GM18517 (cell line): Measurements from ENCODE around the gene DGKB.

ENCODE experiments used
- ATAC-seq: cut with Tn5 transposase; IDR thresholded peaks from one replicate; pipeline ENCODE4 v1.9.1; 2021; ENCODE audit warnings: mild to moderate bottlenecking, moderate library complexity; ENCODE audit not compliant: unreplicated experiment

DGKB gene

DNA sequence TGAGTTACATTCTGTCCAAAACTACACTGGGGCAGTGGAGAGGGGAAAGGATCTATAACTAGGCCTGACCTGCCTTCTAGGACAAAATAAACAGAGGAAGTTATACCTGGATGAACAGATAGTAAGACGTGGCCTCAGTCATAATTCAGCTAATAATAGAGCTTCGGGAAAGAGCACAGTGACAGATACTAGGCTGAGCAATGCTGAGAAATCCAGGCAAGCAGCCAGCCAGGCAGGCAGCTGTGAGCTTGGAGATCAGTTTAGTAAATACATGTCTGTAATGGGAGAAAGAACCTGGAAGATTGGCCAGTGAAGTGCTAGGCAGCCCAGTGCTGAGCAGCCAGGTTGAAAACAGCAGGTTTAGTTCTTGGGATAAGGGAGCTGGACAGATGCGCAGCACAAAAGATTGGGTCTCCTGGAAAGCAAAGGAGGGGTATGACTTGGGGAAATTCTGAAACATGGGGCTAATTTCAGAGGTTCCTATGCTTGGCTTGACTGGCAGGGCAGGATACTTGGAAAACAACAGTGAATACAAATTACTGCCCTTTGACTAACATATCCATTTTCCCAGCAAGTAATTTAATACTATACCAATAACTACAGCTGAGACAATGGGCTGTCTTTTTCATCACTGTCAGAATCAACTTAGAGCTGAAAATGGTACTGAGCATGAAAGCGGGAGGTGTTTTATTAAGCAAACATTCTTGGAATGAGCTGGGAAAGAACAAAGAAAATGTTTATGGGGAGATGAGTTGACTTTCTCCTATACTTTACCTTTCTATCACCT, 140.8 kb downstream of the DGKB start:
- ATAC-seq: no peak

DNA sequence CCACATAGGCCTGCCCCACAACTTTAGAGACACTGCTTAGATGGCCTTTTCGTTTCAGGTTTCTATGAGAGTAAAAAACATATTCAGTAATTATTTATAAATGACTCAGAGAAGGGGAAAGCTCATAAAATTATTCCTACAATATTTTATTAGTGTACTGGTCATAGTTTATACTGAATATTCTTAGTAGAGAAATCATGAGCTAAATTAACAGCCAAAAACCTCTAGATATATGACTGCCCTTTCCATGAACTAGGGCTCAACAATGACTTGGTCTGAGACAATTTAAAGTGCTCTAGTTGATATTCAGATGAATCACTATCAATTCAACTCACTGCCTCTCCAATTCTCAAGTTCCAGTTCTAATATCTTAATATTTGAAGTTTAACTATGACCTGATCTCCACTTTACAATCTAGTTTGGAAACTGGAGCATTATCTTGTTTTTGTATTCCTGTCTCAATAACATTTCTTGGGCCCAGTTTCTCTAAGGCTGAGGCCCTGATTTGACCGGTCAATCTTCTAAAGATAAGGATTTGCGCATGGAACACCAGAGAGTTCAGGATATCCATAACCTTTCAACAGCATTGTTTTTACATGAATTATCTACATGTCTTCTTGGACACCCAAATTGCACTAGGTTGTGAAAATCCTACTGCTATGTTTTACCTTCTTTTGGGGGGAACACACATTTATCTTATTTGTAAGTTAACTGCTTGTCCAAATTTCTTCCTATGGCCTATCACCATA, 141.6 kb downstream of the DGKB start:
- no peak for ATAC-seq

DNA sequence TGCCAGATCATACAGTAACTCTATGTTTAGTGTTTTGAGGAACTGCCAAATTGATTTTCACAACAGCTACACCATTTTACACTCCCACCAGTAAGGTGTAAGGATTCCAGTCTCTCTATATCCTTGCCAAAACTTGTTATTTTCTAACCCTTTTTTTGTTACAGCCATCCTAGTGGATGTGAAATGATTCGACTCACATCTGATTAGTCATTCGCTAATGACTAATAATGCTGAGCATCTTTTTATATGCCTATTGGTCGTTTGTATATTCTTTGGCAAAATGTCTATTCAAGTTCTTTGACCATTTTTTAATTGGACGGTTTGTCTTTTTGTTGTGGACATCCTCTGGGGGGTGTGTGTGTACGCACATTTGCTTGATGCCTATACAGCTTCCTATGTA, 142.8 kb downstream of the DGKB start:
- ATAC-seq: no peak

DNA sequence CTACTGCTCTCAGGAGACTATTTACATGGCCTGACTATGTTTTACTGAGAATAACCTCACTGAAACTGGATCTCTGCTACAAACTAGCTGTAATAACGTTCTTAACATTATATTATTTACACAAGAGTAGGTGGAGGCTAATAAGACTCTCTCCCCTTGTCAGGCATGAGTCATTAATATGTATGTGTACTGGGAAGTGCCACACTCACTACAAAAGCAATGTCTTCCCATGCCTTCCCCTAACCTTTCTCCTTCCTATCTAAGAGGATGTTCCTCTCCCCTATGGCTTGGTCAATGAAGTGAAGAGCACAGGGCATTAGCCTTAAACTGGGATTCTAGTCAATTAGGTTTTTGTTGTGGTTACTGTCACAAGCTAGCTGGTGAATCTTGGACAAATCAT, 147.9 kb downstream of the DGKB start:
- ATAC-seq: no peak

DNA sequence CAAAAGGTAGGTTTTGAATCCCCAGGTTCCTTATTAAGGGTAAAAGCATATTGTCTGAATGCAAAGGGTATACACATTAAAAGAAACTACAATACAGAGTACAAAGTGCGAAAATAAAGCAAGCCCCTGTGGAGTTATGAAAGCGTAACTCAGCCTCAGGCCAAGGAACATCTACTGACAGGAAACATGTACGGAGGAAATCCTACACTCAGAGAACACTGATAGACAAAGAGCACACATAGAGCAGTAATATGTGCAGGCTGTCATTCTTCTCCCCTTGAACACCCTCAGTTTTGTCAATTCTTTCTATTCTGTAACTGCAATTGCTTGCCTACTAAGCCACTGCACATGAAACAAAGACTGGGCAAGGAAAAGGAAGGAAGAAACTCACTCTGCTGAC, 150.2 kb downstream of the DGKB start:
- no peak for ATAC-seq

DNA sequence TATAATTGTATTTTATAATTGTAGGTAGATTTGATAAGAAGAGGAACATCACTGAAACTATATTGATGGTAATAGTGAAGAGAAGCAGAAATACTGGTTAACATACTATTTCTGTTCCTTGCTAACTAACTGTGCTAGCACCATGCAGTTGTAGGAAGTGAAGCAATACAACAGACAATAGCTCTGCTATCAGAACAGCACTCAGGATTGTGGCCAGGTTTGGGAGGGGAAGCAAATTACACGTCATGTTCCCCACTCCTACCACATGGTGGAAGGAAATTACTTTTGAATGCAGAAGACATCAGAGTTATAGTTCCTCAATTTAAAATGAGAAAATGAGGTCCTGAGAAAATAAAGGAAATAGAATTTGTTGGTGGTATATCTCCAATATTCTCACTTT, 151.1 kb downstream of the DGKB start:
- ATAC-seq: no peak

DNA sequence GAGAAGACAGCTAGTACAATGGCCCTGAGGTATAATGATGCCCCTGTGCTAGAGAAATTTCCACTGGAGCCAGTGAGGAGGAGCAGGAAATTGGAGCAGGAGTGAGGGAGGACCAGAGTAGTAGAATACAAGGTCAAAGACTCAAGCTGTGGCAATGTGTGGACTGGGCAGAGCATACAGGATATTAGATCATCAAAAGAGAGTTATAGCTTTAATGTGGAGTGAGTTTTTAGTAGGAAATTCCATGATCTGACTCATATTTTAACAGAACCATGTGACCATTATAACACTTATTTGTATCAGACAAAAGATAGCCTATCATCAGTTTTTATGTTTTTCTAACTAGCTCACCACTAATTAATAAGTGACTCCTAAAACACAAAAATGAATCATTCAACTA, 154.1 kb downstream of the DGKB start:
- no peak for ATAC-seq

DNA sequence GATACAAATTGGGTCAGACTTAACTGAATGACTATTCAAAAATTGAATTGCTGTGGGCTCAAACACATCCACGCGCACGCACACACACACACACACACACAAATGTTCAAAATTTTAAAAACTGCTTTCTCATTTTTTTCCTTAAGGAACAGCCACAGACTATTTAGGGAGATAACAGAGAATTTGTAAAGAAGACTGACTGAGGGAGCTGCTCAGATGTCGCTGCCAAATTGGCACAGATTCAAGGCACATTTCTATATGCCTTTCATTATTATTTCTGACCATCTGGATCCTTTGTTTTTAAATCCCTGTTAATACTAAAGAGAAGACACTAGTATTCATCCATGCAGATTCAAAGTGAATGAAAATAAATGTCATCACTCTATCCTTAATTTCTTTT, 154.8 kb downstream of the DGKB start:
- ATAC-seq: no peak

DNA sequence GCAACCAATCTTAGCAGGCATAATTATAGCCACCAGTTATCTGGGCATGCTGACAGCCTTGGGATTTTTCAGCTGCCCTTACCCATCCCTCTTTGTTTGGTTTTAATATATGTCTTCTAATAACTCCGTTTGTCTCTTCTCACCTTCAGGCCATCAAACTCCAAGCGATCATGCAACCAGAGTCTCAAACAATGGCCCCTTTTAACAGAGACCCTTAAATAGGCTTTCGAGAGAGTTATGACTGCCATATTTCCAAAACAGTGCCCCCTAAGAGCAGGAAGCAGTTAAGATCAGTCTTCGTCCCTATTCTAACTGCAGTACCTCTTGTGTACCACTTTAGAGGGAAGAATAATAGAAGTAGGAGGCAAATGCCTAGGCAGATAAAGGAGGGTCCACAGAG, 157.5 kb downstream of the DGKB start:
- ATAC-seq: no peak

DNA sequence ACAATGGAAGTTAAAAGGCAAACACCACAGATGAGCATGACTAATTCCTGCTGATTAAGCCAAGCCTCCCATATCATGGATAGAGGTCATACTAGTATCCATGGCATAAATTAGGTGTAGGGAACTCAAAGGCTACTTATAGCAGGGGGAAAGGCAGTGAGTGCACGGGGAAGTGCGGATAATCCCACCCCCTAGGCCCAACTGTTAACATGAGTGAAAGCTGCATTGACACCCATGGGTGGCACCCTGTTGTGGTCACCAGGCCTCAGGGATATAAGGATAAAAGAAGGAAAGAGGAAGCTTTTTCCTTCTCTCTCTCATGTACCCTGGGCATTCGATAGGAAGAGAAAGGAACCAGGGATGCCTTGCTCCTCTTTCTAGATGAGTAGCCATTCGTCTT, 161.9 kb downstream of the DGKB start:
- no peak for ATAC-seq

DNA sequence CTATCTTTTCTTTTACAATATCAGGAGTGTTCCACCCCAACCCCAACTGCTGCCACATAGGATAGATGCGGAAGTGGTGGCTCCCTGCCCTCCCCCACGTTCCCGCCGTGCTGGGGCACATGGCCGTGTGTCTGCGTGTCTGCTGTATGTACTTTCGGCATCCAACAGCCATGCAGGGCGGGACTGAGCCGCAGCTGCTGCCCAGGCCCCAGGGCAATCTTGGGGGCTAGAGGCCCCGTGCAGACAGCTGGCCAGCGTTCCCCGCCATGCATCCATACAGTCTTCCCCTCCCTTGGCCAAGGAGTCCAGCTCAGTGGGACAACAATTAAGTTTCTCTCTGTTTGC, 162.7 kb downstream of the DGKB start:
- ATAC-seq: no peak

DNA sequence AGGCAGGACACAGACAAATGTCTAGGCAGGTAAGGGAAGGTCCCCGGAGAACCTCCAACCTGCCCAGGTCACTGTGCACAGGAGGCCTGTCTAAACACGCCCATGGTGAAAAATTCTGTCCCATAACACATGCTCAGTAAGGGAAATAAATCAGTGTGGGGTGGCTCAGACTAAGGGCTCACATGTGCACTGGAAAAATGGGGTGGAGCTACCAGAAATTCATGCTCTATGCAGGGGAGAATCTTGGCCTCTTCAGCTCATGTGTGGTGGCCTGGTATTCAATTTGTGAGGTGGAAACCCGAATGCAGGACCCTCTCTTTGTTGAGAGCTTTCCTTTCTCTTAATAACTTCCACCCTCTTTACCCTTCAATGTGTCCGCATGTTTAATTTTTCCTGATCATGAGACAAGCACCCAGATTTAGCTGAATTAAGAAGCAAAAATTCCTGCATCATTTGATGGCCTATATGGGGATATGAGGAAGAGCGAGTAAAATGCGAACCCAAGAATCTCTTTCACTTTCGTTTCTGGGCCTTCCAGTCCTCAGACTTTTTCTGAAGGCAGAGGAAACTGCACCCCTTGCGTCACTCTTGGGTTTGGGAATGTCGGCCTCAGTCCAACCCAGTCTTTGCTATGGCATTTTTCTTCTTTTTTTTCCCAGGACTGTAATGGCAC, 163.2 kb downstream of the DGKB start:
- ATAC-seq: no peak

DNA sequence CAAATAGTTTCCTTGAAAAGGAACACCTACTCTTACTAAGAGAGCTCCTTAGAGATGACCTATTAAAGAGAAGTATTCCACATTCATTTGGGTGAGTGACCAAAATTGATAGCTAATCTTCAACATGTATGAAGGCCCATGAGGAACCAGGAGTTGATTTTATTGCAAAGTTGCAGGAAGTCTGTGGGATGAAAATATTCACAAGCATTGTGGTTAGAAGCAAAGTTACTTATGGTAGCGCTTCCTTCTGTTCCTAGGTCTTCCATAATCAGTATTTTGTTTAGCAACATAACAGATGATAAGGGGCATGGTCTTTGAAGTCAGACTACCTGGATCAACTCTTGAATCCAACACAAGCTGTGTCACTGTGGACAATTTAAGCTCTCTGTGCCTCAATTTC, 164.5 kb downstream of the DGKB start:
- ATAC-seq: no peak

DNA sequence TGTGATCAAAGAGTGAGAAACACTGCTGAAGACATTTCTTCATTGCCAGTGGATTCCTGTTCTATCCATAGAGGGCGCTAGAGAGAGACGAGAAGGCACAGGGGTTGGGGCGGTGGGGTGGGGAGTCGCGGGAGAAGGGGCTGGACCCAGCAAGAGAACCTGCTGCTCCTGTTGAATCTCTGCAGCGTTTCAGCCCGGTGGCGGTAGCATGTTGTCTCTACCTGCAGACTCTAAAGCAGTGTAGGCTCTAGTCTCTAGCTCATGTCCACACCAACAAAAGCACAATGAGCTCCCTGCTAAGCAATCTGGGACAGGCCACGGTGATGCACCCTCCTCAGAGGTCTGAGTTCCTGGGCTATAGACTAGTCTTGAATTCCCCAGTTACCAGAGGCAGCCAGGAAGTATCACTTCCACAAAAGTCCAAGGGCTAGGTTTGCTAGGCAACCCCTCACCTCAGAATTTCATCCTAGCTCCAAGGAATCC, 167.7 kb downstream of the DGKB start:
- ATAC-seq: no peak

DNA sequence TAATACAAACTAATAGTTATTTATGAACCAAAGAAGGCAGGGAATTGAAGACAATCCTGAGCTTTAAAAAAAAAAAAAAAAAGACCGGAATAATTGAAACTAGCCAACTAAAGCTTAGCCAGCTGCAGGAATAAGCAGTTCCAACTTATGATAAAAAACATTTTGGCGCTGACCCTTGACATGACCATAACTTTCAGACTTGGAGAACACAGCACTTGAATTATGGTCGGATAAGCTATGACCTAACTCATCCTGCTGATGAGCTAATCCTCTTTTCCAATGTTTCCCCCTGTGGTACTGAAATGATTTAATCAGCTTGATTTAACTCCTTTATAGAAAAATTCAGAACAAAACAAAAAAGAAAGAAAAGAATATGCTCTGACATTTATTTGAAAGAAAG, 181.8 kb downstream of the DGKB start:
- no peak for ATAC-seq

DNA sequence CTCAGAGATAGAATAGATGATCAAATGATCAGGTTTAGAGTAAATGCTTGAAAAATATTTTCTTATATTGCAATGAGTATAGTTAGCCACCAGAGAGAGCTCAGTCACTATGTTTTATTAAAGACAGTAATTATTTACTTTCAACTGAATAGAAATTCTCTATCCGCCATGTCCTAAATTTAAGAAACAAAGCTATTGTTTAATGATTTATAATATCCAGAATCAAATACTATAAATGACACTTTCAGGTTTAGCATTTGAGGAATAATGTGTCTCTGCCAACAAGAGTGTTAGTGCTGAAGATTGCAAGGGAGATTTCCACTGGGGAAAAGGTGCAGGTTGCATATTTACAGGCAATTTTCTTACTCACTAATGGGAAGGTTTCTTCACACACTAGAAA, 184.7 kb downstream of the DGKB start:
- no peak for ATAC-seq

DNA sequence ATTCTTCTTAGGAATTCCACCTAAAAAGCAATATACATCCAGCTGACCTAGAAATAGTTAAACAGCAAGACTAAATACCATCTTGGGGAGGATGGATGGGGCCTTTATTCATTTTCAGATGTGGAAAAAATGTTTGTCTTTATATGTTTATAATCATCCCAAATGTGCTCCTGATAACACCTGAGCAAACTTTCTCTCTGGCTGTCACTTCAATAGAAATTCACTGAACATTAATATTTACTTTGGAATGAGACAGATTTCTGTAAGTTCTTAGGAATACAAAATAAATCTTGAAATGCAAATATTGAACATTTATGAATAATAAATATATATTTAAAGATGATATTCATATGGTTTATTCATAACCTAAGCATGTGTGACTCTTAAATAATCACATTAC, 185.4 kb downstream of the DGKB start:
- no peak for ATAC-seq

DNA sequence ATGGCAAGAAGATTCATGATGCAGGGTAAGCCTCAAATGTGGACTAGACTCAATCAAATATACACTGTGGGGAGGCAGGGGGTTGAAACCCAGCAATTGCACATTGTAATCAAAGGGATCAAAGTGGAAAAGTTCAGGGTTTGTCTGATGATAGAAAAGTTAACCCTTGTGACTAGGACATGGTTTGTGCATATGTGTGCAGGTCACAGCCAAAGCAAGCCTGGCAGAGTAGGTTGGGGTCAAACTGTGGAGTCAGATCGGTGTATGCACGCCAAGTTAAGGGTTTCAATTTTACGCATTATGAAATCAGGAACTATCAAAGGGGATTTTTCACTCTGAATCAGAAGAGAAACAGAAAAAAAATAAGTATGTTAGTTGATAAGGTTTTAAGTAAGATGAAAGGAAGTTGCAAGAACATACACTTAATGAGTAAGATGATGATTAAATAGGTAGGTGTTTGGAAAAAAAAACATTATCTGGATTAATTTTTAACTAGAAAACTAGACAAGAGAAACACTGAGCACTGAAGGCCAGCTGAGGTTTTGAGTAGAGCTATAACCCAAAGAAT, 188.3 kb downstream of the DGKB start:
- peak; percentile 98 for ATAC-seq

DNA sequence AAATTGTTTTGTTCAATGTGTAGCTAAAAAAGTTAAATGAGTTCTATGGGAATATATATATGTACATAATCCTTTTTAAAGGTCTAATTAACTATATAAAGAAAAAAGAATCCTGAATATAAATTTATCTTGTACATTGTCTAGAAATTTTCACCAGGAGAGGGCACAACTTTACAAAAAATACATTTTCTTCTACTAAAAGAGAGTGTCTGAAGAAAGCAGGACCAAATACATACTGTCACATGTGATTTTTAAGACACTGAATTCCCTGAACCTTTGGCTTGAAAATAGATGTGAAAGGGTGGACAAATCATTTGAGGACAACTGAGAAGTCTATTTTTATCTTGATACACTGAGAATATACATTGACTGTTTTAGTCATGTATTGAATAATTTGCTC, 204.3 kb downstream of the DGKB start:
- ATAC-seq: peak; percentile 55

DNA sequence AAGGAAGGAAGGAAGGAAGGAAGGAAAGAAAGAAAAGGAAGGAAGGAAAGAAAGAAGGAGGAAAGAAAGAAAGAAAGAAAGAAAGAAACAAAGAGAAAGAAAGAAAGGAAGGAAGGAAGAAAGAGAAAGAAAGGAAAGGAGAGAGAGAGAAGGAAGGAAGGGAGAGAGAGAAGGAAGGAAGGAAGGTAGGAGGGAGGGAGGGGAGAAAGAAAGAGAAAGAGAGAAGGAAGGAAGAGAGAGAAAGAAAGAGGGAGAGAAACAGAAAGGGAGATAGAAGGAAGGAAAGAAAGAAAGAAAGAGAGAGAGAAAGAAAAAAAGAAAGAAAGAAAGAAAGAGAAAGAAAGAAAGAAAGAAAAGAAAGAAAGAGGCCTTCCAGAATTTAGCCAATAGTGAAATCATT, 204.9 kb downstream of the DGKB start:
- no peak for ATAC-seq

DNA sequence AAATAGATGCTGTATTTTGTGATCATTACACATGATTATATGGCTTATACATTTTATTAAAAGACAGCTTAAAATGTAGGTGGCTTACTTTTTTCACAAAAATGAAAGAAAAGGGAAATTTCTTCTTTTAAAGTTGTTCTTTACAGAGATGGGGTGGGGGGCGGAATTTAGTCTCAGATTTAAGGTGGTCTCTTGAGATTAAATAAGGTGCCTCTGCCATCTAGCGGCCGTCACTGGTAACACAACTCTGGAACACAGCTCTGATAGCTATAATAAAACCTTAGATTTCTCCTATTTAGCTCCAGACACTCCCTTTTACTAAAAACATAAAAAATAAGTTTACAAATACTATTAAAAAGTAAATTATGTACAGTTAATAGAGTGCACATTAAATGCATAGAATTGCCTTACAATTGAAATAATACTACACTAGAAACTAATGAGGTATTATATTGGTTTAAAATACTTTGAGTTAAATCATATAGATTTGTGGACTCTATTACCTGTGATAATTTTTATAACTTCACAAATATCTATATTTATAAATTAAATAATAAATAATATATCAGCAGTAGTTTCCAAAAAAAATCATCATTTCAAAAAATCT, 210.9 kb downstream of the DGKB start:
- no peak for ATAC-seq
